NCI-H128 (cell line): Measurements from ENCODE around the gene TNIP2.
"Not testable (repeated sequence)": the region's sequence is repeated elsewhere in the genome, so short reads cannot be mapped to it uniquely, and the experiment has no call there.

Experiments used
- DNase-seq: peaks from one replicate; lab custom pipeline; 2025; ENCODE audit not compliant: unreplicated experiment; lab: John Stamatoyannopoulos, UW

TNIP2 gene

DNA sequence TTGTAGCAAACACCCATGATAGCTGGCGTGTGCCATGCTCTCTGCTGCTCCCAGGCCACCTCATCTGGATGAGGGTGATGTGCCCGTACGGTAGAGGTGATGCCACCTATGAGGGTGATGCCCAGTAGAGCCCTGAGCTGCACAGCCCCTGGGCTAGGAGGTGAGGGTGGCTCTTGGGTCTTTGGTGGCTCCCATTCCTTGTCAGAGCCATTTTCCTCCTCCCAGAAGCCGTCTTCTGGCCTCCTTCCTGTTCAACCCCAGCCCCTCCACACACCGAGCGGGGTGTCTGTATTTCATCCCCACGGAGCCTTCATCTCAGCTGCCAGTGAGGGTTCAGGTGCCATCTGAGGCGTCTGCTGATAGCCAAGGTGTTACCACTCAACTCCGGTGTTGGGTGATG is 12.0 kb upstream of the TNIP2 start:
- no peak for DNase-seq

DNA sequence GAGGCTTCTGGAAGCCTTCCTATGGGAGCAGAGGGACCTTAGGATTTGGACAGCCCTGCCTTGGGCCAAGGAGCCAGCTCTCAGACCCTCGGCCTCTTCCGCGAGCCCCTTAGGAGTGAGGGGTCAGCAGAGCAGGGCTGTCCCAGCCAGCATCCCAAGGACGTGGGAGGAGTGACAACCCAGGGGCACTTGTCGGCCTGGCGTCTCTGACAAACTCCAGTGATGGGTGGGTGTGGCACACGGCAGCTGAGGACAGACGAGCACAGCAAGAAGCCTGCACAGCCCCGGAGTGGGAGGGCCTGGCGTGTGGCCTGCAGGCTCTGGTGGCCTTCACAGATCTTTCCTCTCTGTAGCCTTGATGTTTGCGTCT is 11.6 kb upstream of the TNIP2 start:
- no peak for DNase-seq

DNA sequence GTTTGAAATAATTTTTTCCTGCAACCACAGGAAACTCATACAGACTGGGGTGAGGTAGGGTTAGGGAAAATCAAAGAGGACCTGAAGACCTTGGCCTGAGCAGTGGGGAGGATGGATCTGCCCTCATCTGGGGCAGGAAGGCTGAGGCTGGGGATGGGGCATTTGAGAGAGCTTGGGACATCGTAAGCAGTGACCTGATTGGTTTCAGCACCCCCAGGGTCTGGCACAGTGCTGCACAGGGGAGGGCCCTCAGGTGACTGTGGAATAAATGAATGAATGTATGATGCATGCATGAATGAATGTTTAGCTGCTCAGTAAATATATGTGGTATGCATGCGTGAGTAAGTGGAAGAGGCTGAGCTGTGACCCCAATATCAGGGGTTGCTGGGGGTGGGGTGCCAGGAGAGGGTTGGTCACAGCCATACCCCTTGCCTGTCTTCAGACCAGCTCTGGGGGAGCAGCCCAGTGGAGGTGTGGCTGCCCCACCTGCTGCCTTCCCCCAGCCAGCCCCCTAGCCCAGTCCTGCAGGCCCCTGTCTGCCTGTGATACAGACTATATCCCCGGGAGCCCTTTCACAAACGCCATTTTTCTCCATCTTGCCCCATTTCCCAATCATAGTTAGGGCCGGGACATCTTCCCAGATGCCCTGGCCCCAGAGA is 11.0 kb upstream of the TNIP2 start:
- no peak for DNase-seq

DNA sequence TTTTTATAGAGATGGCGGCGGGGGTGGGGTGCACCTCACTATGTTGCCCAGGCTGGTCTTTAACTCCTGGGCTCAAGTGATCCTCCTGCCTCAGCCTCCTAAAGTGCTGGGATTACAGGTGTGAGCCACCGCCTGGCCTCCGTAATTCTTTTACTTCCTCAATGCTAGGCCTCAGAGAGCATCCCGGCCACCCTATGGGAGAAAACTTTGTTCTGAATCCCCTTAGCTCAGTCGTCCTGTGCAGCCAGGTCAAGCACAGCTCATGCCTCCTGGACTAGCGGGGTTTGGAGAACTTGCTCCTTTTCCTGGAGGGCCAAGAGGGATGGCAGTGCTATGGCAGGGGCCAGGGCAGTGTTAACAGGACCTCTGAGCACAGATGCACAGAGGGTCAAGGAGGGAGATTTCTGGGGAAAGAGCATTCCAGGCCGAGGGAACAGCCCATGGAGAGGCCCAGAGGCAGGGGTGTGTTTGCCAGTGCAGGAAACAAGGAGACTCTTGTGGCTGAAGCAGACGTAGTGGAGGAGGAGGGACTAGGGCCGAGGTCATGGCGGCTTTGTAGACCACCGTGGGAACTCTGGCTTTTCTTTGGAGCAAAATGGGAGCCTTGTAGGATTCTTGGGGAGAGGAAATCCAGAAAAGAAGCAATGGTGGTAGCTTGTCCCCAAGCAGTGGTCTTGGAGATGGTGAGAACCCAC is 9.8 kb upstream of the TNIP2 start:
- no peak for DNase-seq

DNA sequence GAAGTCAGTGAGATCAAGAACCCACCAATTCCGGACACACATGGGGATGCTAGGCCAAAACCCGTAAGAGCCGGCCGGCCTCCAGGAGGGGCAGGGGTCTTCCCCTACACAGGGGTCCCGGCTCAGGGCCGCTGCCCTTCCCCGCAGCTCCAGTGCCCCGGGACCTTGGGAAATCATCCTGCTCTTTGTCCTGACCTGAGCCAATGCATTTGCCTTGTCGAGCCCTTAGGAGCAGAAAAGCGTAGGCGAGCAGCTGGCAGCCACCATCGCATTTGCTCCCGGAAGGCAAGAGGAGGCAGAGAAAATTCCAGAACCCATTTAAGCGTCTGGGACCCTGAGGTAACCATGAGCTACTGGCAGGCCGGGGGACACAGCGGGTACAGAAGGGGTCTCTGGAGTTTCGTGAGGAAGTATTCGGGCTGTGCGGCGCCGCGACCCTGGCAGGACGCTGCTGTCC is 7.4 kb upstream of the TNIP2 start:
- DNase-seq, result no peak

DNA sequence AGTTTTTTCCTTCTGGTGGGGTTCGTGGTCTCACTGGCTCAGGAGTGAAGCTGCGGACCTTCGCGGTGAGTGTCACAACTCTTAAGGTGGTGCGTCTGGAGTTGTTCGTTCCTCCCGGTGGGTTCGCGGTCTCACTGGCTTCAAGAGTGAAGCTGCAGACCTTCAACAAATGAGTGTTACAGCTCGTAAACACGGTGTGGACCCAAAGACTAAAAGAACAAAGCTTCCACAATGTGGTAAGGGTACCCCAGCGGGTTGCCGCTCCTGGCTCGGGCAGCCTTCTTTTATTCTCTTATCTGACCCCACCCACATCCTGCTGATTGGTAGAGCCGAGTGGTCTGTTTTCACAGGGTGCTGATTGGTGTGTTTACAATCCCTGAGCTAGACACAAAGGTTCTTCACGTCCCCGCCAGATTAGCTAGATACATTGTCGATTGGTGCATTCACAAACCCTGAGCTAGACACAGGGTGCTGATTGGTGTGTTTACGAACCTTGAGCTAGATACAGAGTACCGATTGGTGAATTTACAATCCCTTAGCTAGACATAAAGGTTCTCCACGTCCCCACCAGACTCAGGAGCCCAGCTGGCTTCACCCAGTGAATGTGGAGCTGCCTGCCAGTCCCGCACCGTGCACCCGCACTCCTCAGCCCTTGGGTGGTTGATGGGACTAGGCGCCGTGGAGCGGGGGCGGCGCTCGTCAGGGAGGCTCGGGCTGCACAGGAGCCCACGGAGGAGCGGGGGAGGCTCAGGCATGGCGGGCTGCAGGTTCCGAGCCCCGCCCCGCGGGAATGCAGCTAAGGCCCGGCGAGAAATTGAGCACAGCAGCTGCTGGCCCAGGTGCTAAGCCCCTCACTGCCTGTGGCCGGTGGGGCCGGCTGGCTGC is 6.6 kb upstream of the TNIP2 start:
- not testable (repeated sequence) for DNase-seq

DNA sequence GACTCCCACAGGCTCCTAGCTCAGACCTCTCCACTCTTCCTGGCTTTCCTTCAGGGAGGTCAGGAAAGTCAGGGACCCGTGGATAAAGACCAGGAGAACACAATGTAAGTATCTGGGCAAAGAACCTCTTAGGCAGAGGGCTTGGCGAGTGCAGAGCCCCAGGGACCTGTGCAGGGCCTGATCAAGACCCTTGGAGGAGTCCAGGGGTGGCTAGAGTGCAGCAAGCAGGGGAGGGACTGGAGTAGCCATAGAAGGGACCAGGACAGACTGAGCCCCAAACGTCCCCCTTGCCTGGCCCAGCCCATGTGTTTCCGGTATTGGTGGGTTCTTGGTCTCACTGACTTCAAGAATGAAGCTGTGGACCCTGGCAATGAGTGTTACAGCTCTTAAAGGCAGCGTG is 5.9 kb upstream of the TNIP2 start:
- no peak for DNase-seq

DNA sequence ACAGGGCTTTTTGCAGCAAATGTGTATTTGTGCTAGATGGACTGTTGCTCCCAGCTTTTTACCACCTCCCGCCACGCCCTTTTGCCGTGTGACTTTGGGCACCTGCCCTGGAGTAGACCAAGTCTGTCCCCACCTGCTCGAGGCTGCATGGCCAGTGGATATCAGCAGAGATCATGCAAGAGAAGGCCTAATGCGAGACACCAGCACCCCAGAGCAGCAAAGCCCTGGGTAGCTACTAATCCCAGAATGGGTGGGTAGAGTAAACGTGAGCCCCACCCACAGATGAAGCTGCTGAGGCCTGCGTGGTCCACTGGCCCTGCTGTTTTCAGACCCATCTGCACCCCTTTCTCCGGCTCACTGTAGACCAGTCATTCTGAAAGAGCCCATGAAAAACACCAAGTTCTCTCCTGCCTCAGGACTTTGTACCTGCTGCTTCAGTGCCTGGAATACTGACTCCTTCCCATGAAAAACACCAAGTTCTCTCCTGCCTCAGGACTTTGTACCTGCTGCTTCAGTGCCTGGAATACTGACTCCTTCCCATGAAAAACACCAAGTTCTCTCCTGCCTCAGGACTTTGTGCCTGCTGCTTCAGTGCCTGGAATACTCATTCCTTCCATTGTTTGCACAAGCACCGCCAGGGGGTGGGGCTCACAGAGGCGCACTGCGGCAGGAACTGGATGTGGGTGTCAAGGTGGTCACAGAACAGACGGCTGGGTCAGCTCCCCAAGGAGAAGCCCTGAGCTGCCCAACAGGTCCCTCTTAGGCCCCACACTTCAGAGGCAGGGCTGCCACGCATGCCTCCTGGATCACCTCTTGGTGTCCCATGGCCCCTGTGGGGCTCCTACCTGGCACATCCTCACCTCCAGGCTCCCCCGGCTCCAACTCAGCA is 5.1 kb upstream of the TNIP2 start:
- no peak for DNase-seq

DNA sequence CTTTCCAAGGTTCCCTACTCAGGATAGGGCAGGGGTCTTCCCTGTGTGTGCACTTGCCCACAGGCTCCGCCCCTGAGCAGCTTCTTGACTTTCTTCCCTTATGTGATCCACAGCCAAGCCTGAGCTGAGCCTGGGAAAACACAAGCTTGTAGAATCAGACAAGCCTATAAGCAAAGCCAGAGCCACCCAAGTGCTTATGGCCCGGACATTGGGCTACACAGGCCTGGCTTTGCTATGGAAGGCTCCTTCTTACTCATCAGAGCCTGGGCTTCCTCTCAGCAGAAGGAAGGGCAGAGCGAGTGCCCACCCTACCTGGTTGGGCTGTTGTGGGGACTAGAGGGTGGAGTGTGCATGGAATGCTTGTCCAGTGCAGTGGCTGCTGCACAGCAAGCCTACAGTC is 1.3 kb upstream of the TNIP2 start:
- no peak for DNase-seq

DNA sequence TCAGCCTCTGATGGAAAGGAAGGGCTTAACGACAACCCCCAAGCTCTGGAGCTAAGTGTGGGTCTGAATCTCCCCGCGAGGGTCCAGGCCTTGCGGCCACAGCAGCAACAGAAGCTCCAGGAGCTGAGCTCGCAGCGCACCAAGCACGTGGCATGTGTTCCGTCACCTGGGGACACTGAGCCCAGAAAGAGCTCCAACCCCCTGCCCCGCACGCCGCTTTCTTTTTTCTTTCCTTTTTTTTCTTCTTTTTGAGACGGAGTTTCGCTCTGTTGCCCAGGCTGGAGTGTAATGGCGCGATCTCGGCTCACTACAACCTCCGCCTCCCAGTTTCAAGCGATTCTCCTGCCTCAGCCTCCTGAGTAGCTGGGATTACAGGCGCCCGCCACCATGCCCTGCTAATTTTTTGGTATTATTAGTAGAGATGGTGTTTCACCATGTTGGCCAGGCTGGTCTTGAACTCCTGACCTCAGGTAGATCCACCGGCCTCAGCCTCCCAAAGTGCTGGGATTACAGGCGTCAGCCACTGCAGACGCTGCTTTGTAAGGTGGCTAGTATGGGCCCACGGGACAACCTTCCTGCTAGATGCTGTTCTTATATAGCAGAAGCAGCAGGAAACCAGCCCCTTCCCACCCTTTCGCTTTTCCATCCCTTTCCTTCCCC is 685 bp upstream of the TNIP2 start:
- DNase-seq, result no peak

DNA sequence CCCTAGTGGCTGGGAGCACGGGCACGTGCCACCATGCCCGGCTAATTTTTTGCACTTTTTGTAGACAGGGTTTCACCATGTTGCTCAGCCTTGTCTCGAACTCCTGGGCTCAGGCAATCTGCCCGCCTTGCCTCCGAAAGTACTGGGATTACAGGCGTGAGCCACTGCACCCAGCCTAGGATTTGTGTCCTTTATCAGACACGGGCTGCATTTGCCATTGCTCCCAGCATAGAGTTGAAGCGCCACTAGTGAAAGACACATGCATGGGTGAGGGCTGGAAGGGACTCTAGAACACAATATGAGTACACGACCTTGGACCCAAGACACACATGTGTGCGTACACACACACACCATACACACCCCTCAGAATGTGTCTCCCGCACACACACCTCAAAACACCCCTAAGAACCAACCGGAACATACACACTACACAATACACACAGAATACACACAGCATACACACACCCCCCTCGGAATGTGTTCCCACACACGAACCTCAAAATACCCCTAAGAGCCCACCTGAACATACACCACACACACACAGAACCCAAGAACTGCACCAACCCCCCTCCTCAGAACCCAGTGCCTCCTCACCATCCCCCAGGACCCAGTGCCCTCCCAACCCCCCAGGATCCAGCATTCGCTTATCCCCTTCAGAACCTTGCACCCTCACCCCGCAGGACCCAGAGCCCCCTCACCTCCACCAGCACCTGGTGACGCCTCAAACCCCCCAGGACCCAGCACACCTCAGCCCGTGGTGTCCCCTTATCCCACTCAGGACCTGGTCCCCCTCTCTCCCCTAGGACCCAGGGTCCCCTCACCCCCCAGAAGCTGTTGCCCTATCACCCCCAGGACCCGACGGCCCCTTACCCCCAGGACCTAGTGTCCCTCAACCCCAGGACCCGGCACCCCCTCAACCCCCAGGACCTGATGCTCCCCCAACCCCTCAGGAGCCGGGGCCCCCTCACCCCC is 1.0 kb downstream of the TNIP2 start:
- no peak for DNase-seq

DNA sequence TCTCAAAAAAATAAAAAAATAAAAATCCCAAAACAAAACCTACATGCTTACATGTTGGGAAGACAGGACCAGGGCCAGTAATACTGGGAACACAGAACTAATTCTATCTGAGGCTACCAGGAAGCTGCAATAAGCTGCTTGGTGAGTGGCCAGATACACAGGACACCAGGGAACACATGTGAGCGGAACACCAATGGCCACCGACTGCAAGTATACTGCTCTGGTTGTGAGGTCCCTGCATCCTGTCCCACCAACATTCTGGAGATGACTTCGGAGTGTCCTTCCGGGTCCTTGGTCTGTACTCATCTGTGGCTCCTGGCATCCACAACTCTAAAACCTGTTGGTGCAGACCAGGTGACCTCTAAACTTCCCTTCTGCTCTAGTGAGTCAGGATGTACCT is 2.7 kb downstream of the TNIP2 start:
- no peak for DNase-seq

DNA sequence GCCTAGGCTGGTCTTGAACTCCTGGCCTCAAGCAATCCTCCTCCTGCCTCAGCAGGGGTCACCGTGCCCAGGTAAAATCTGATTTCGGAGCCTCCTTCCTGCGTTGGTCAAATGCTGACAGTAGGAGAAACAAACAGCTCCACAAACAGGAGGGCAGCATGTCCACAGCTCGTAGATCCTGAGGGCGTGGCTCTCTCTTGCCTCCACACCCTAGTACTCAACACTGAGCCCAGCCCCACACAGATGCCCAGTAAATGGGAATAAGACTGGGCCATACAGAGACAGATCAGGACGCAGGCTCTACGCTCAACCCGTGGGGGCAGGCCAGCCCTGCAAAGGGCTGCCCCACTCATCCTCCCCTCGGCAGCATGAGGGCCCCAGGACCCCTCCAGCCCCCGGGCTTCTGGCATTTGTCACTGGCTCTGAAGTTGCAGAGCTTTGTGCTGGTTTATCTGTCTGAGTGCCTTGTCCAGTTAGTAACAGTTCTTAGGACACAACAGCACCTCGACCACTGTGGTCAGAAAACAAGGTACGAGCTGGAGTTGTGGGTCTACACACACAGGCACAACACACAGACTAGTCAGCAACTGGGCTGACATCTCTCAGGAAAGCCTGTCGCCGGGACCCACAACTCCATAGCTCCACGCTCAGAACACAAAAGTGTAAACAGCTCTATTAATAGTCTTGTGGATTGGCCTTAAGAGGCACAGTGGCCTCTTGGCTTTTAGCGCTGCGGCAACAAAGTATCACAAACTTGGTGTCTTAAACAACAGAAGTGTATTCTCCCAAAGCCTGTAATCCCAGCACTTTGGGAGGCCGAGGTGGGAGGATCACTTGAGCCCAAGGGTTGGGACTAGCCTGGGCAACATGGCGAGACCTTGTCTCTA is 5.2 kb downstream of the TNIP2 start:
- no peak for DNase-seq

DNA sequence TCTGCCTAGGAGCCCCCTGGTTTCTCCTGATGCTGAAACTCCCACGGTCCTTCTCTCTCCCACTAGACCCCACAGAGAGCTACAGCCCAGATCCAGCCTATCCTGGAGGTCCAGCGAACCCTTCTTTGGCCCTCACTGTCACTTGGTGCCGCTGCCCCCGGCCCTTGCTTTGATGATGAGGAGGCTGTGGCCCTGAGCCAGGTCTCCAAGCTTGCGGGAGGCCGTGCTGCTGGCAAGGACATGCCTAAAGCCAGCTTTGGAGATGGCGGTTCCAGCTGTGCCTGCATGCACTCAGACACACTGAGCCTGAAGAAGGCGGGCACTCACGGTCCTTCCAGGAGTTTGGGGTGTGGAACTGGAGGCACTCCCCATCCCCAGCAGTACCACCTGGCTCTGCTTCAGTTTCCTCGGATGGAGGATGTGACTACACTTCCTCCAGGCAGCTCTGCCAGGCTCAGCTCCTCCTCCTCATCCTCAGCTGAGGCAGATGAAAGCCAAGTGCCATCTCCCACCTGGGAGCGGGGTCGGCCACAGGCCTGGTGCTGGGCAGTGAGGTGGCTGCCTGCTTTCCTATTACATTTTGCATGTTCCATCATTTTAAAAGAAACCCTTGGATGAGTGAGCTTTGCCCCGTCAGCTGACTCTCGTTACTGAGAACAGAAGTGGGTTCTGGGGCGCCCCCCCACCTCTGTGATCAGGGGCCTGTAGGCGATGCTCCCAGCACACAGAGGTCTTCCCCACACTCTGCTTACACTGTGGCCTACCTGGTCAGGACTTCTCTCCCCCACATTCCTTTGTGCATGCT is 9.0 kb downstream of the TNIP2 start:
- DNase-seq, result no peak

DNA sequence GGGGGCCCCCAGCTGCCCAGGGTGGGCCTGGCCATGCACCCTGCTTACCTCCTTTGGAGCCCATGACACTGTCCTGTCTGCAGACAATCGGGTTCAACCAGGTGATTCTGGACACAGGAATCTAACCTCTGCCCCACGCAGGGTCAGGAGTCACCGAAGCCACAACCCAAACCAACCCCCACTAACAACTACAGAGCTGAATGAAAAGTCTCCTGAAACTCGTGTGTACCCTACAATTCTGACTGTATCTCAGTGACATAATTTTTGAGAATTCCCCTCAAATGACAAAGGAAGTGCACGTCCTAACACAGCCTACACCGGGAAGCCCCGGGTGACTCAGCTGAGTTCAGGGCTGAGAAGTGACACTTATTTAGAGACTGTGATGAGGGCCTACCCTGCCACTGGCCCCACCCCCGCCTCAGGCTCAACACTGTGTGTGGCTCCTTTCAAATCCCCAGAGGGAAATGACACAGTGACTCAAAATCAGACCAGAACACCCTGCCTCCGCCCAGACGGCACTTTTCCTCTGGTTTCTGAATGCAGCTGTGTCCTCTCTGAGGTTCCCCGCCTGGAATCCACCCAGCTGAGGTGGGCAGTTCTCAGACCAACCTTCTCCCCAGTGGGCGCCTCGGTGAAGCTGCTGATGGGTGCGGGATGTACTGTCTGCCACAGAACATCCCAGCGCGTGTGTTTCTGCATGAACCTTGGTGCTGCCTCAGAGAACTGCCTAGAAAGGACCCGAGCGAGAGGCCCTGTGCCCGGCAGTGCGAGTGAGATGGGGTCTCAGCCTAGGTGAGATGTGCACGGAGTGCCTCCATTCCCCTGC is 9.9 kb downstream of the TNIP2 start:
- no peak for DNase-seq

DNA sequence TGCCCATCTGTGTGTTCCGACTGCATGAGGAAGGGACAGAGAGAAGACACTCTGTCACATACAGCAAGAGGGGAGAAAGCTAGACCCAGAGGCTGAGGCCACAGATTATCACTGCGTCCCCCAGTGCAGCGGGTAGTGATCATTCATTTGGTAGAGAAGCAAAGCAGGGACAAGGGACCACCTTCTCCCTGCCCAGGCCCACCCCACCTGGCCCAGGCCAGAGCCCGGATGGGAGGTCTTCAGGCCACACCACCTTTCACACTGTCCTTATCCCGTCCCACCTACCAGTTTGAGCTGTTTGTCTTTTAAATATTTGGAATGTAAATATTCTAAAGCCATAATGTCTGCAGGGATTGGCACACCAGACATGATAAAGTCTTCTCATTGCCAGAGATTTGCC is 10.6 kb downstream of the TNIP2 start:
- no peak for DNase-seq
